VCaP (cell line): ENCODE measurements around the gene DHDDS.
A peak's percentile ranks its signal among the peaks of the same experiment; 100 is the strongest.
"Not testable (repeated sequence)": the region's sequence is repeated elsewhere in the genome, so short reads cannot be mapped to it uniquely, and the experiment has no call there.

Experiments
- H3K27ac ChIP-seq: fragments of 450-650 bp; 2 replicates; pipeline ENCODE4 v1.5.1; 2017
- TF ChIP-seq, protein P1 (sequence below): fragments of 450-650 bp; conservative IDR thresholded peaks from 2 replicates; pipeline ENCODE4 v1.5.1; 2017; ENCODE audit warnings: mild to moderate bottlenecking, moderate library complexity

The DHDDS gene

DNA sequence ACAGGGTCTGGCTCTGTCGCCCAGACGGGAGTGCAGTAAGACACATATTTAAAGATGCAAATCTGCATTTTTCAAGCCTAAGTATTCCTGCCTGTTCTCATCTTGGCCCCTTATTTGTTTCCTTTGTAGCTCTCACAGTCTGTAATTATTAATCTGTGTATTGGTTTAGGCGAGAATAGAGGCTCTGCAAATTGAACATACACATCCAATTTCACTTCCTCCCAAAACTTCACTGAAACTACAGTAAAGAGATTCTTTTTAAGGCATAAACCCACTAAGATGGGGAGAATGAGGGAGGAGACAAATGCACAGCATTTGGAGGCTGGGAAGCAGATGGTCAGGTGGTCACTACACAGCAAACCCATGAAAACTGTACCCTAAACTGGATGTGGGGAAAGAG is 61.1 kb downstream of the DHDDS start:
- TF ChIP-seq, protein P1, sequence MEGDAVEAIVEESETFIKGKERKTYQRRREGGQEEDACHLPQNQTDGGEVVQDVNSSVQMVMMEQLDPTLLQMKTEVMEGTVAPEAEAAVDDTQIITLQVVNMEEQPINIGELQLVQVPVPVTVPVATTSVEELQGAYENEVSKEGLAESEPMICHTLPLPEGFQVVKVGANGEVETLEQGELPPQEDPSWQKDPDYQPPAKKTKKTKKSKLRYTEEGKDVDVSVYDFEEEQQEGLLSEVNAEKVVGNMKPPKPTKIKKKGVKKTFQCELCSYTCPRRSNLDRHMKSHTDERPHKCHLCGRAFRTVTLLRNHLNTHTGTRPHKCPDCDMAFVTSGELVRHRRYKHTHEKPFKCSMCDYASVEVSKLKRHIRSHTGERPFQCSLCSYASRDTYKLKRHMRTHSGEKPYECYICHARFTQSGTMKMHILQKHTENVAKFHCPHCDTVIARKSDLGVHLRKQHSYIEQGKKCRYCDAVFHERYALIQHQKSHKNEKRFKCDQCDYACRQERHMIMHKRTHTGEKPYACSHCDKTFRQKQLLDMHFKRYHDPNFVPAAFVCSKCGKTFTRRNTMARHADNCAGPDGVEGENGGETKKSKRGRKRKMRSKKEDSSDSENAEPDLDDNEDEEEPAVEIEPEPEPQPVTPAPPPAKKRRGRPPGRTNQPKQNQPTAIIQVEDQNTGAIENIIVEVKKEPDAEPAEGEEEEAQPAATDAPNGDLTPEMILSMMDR = no peak

DNA sequence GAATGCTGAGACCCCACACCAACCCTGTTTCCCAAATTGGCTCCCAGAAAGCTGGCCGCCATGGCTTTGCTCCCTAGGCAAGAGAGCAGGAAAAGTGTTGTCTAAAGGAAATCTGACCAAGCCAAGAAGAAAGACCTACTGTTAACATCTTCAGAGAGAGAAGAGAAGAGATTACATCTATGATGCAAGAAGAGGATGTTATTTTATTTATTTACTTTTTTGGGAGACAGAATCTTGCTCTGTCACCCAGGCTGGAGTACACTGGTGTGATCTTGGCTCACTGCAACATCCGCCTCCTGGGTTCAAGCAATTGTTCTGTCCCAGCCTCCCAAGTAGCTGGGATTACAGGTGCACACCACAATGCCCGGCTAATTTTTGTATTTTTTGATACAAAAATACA is 61.8 kb downstream of the DHDDS start:
- TF ChIP-seq, protein P1 = no peak

More for the DNA sequence above, 61.1 kb downstream of the DHDDS start:
- no peak overlapping the region for H3K27ac ChIP-seq

DNA sequence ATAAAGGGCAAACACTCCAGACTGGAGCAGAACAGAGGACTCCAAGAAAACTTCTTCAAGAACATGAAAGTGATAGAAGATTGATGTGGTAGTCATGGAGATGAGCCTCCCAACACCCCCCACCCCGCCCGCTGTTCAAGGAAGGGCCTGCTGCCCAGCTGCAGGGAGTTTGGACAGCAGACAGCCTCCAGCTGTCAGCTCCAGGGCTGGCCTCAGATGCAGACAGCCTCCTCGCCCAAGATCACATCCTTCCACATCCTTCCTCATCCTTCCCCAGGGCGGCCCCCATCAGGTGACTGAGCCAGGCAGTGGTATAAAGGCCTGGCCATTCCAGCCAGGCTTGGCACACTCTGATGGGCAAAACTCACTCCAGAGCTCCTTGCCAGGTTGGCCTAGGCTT is 64.7 kb downstream of the DHDDS start:
- no peak overlapping the region for H3K27ac ChIP-seq
- TF ChIP-seq, protein P1 = no peak

More for the DNA sequence above, 61.8 kb downstream of the DHDDS start:
- H3K27ac ChIP-seq = no peak overlapping the region

DNA sequence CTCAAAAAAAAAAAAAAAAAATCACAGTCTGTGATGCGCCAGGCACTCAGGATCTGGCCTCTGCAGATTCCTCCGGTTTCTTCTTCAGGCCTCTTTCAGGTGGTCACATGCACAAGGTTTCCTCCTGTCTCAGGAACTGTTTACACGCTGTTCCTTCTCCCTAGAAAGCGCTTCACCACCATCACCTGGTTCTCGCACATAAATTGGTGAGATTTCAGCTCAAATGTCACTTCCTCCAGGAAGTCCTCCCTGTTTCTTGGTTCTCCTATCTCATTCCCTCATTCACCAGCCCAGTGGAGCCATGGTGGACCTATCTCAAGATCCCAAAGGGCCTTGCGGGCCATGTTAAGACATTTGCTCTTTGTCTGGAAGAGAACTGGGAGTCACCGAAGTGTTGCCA is 66.8 kb downstream of the DHDDS start:
- no peak overlapping the region for H3K27ac ChIP-seq
- TF ChIP-seq, protein P1 = no peak

DNA sequence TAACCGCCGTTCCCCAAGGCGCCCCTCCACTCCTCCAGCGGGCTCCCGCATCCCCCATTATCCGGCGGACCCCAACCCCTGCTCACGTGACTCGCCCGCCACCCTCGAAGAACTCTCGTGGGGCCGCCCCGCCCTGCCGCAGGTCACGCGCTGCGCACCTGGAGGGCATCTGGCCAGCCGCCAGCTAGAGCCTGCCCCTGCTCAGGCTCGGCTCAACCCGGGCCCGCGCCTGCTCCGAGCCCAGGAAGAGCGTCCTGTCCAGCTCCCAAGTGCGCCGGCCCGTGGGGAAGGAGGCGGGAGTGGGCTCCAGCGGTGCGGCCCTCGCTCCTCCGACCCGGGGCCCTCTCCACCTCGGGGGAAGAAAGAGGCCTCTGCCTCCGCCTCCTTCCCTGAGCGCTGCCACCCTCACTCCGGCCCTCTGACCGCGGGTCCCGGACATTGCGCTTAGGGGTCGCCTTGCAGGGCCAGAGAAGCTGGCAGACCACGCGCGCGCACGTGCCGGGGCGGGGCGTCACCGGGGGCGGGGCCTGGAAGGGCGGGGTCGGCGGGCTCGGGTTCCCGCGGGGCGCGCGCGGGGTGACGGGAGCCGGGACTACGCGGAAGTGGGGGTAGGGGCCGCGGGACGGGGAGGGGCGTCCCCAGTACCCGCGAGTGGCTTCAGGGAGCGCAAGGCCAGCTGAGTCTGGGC is 68.5 kb downstream of the DHDDS start:
- peak overlapping the region; percentile 97 for H3K27ac ChIP-seq
- TF ChIP-seq, protein P1 = peak; percentile 58

DNA sequence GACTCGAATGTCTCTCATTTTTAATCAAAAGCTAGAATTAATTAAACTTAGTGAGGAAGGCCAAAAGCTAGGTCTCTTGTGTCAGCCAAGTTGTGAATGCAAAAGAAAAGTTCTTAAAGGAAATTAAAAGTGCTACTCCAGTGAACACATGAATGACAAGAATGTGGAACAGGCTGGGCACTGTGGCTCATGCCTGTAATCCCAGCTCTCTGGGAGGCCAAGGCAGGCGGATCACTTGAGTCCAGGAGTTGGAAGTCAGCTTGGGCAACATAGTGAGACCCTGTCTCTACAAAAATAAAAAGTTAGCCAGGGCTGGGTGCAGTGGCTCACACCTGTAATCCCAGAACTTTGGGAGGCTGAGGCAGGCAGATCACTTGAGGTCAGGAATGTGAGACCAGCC is 78.6 kb downstream of the DHDDS start:
- H3K27ac ChIP-seq = not testable (repeated sequence)

DNA sequence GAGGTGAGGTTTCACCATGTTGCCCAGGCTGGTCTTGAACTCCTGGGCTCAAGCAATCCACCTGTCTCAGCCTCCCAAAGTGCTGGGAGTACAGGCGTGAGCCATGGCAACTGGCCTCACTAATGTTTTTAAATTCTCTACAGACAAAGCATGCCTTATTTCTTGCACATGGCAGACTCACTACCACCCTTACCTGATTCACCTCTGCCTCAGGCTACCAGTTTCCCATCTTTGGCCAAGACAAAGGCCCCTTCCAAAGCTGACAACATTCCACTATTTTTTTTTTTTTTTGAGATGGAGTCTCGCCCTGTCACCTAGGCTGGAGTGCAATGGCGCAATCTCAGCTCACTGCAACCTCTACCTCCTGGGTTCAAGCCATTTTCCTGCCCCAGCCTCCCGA is 83.7 kb downstream of the DHDDS start:
- H3K27ac ChIP-seq = not testable (repeated sequence)

DNA sequence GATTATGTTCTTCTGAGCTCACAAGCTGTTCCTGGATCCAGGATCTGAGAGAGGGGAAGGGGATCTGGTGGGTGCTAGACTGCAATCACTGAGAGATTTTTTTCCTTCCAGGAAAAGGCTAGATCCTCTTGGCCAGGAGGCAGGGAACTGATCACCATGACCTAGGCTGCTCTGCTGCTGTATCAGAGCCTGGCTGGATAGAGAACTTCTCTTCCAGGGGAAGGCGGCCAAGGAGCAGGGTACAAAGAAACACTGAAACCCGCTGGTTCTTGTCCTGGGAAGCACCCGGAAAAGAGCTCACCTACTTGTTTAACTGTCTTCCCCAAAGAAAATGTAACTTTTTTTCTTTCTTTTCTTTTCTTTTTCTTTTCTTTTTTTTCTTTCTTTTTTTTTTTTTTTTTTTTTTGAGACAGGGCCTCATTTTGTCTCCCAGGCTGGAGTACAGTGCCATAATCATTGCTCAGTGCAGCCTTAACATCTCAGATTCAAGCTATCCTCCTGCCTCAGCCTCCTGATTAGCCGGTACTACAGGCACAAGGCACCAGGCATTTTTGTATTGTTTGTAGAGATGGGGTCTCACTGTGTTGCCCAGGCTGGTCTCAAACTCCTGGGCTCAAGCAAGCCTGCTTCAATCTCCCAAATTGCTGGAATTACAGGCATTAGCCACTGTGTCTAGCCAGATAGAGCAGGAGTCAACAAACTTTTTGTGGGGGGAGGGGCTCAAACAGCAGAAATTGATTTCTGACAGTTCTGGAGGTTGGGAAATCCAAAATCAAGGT is 85.1 kb downstream of the DHDDS start:
- no peak overlapping the region for H3K27ac ChIP-seq
- TF ChIP-seq, protein P1 = no peak
